Brain microvascular endothelial cell (primary cell): Measurements from ENCODE around the gene SPATC1L.

Experiments
- DNase-seq: peaks from one replicate; pipeline ENCODE4 v3.0.0-alpha.2; 2020
- H3K27ac ChIP-seq: fragments of 250-450 bp; sonication (Bioruptor Pico); 2 replicates; pipeline ENCODE4 v1.5.1; 2020; ENCODE audit warnings: mild to moderate bottlenecking, moderate library complexity
- H3K27me3 ChIP-seq: fragments of 250-450 bp; sonication (Bioruptor Pico); replicated peaks from 2 replicates; pipeline ENCODE4 v1.5.1; 2020; ENCODE audit warnings: mild to moderate bottlenecking
- H3K36me3 ChIP-seq: fragments of 250-450 bp; sonication (Bioruptor Pico); replicated peaks from 2 replicates; pipeline ENCODE4 v1.5.1; 2020; ENCODE audit warnings: mild to moderate bottlenecking
- H3K4me3 ChIP-seq: 2 replicates; pipeline ENCODE4 v1.5.1; 2011; ENCODE audit warnings: low read depth, mild to moderate bottlenecking, control low read depth, low read length, moderate library complexity
- CTCF ChIP-seq: IDR thresholded peaks from 2 replicates; pipeline ENCODE4 v1.5.1; 2011; ENCODE audit warnings: low read depth, mild to moderate bottlenecking, moderate library complexity, low read length, control low read depth, inconsistent platforms; ENCODE audit errors: missing control alignments
- in situ Hi-C: cut with HindIII; loops from 2 replicates; pipeline ENCODE4 v1.10.0; 2017; ENCODE audit warnings: low sequenced_read_pairs, low pct_ligation_motif_present

SPATC1L gene

GRCh38 chr21:46135782-46136395 is 48.4 kb downstream of the SPATC1L start:
- no peaks in the 10 kb centered on the region for H3K27me3 ChIP-seq

GRCh38 chr21:46131838-46132651 is 52.2 kb downstream of the SPATC1L start:
- Histone ChIP-seq H3K27ac (no peak overlapping the region), H3K36me3 (peaks cover 35% of the 10 kb centered on the region), H3K4me3 (no peak overlapping the region), H3K27me3 (no peaks in the 10 kb centered on the region)
- in situ Hi-C loops = no loop called here
- no peak for DNase-seq
- no peak for TF ChIP-seq CTCF

More at GRCh38 chr21:46135782-46136395, 48.4 kb downstream of the SPATC1L start:
- in situ Hi-C loops = no loop called here
- Histone ChIP-seq H3K4me3 (no peak overlapping the region), H3K27ac (no peak overlapping the region), H3K36me3 (peaks cover 5% of the 10 kb centered on the region)
- DNase-seq = no peak
- no peak for TF ChIP-seq CTCF

GRCh38 chr21:46131588-46131837 is 52.7 kb downstream of the SPATC1L start:
- no peak for DNase-seq
- Histone ChIP-seq H3K36me3 (peaks cover 40% of the 10 kb centered on the region), H3K4me3 (no peak overlapping the region), H3K27ac (no peak overlapping the region), H3K27me3 (no peaks in the 10 kb centered on the region)
- in situ Hi-C loops = no loop called here
- TF ChIP-seq CTCF = no peak

- TF ChIP-seq CTCF = no peak
- no peaks in the 10 kb centered on the region for H3K27me3 ChIP-seq
- H3K36me3 ChIP-seq = peaks cover 46% of the 10 kb centered on the region
- no peak overlapping the region for H3K27ac ChIP-seq
- in situ Hi-C loops = no loop called here
- no peak for DNase-seq
- H3K4me3 ChIP-seq = no peak overlapping the region
These were observed 53.2 kb downstream of the SPATC1L start for GRCh38 chr21:46130831-46131587.

- Histone ChIP-seq H3K36me3 (peaks cover 55% of the 10 kb centered on the region), H3K27me3 (no peaks in the 10 kb centered on the region), H3K4me3 (no peak overlapping the region), H3K27ac (no peak overlapping the region)
- in situ Hi-C loops = no loop called here
- no peak for TF ChIP-seq CTCF
- no peak for DNase-seq
These were observed 54.2 kb downstream of the SPATC1L start for GRCh38 chr21:46129846-46130651.
